H9 (cell line): Measurements from ENCODE around the gene HK3. TPM values are rescaled to one million over a fixed set of nuclear protein-coding genes. Genes with fewer than 3 reads are reported as not detected.
A peak's percentile ranks its signal among the peaks of the same experiment; 100 is the strongest.

Experiments used
- DNase-seq: peaks from one replicate; pipeline ENCODE4 v3.0.0-alpha.2; 2017
- H2AFZ ChIP-seq: one replicate; pipeline ENCODE4 v1.6.1; 2013; ENCODE audit warnings: mild to moderate bottlenecking, low read length, control low read depth, moderate library complexity
- H2AK5ac ChIP-seq: 2 replicates; pipeline ENCODE4 v1.6.1; 2013; ENCODE audit warnings: low read length, control low read depth, mixed read lengths; ENCODE audit not compliant: insufficient read length
- H2BK120ac ChIP-seq: one replicate; pipeline ENCODE4 v1.6.1; 2013; ENCODE audit warnings: low read depth, mild to moderate bottlenecking, low read length, control low read depth, inconsistent platforms; ENCODE audit not compliant: poor library complexity, severe bottlenecking
- H2BK12ac ChIP-seq: 2 replicates; pipeline ENCODE4 v1.6.1; 2013; ENCODE audit warnings: low read length, control low read depth, mixed read lengths, low read depth; ENCODE audit not compliant: insufficient read length
- H2BK15ac ChIP-seq: 2 replicates; pipeline ENCODE4 v1.6.1; 2013; ENCODE audit warnings: low read depth, low read length, control low read depth
- H2BK20ac ChIP-seq: one replicate; pipeline ENCODE4 v1.6.1; 2013; ENCODE audit warnings: low read depth, mild to moderate bottlenecking, low read length, control low read depth, inconsistent platforms; ENCODE audit not compliant: poor library complexity, severe bottlenecking
- H2BK5ac ChIP-seq: 2 replicates; pipeline ENCODE4 v1.6.1; 2013; ENCODE audit warnings: low read length, control low read depth, mixed read lengths; ENCODE audit not compliant: insufficient read length
- H3K14ac ChIP-seq: 2 replicates; pipeline ENCODE4 v1.6.1; 2013; ENCODE audit warnings: low read length, control low read depth; ENCODE audit not compliant: insufficient read depth
- H3K18ac ChIP-seq: 2 replicates; pipeline ENCODE4 v1.6.1; 2013; ENCODE audit warnings: low read depth, mild to moderate bottlenecking, mixed read lengths, low read length, control low read depth; ENCODE audit not compliant: insufficient read length
- H3K23ac ChIP-seq: 2 replicates; pipeline ENCODE4 v1.6.1; 2013; ENCODE audit warnings: low read length, control low read depth, mixed read lengths, low read depth; ENCODE audit not compliant: insufficient read length
- H3K23me2 ChIP-seq: 2 replicates; pipeline ENCODE4 v1.6.1; 2013; ENCODE audit warnings: low read depth, mild to moderate bottlenecking, mixed read lengths, low read length, control low read depth; ENCODE audit not compliant: insufficient read length, poor library complexity, severe bottlenecking
- H3K27ac ChIP-seq: 2 replicates; pipeline ENCODE4 v1.5.1; 2013; ENCODE audit warnings: low read length, control low read depth, mixed read lengths, low read depth; ENCODE audit not compliant: insufficient read length
- H3K27me3 ChIP-seq: 2 replicates; pipeline ENCODE4 v1.6.1; 2013; ENCODE audit warnings: low read length, control low read depth, inconsistent platforms; ENCODE audit not compliant: insufficient read depth
- H3K4ac ChIP-seq: 2 replicates; pipeline ENCODE4 v1.6.1; 2013; ENCODE audit warnings: low read depth, mild to moderate bottlenecking, control low read depth, inconsistent platforms, low read length, moderate library complexity
- H3K4me1 ChIP-seq: 2 replicates; pipeline ENCODE4 v1.6.1; 2013; ENCODE audit warnings: low read length, control low read depth, inconsistent platforms; ENCODE audit not compliant: insufficient read depth
- H3K4me2 ChIP-seq: 2 replicates; pipeline ENCODE4 v1.6.1; 2013; ENCODE audit warnings: low read length, control low read depth, mixed read lengths; ENCODE audit not compliant: insufficient read length, insufficient read depth
- H3K56ac ChIP-seq: 2 replicates; pipeline ENCODE4 v1.6.1; 2013; ENCODE audit warnings: low read depth, mild to moderate bottlenecking, mixed read lengths, low read length, control low read depth; ENCODE audit not compliant: insufficient read length
- H3K79me1 ChIP-seq: 2 replicates; pipeline ENCODE4 v1.6.1; 2013; ENCODE audit warnings: low read depth, mild to moderate bottlenecking, moderate library complexity, low read length, control low read depth, inconsistent platforms; ENCODE audit not compliant: insufficient read depth, poor library complexity, severe bottlenecking
- H3K79me2 ChIP-seq: 2 replicates; pipeline ENCODE4 v1.6.1; 2013; ENCODE audit warnings: low read length, control low read depth, inconsistent platforms; ENCODE audit not compliant: insufficient read depth
- H3K9ac ChIP-seq: 2 replicates; pipeline ENCODE4 v1.6.1; 2013; ENCODE audit warnings: low read length, control low read depth, mixed read lengths; ENCODE audit not compliant: insufficient read length; ENCODE audit errors: extremely low read depth
- H3K9me3 ChIP-seq: one replicate; pipeline ENCODE4 v1.6.1; 2013; ENCODE audit warnings: low read depth, low read length, inconsistent platforms; ENCODE audit not compliant: control insufficient read depth
- H3T11ph ChIP-seq: one replicate; pipeline ENCODE4 v1.6.1; 2013; ENCODE audit warnings: mild to moderate bottlenecking, low read length, control low read depth, inconsistent platforms
- H4K20me1 ChIP-seq: one replicate; pipeline ENCODE4 v1.6.1; 2013; ENCODE audit not compliant: control insufficient read depth, insufficient read length, insufficient read depth
- H4K5ac ChIP-seq: 2 replicates; pipeline ENCODE4 v1.6.1; 2013; ENCODE audit warnings: low read depth, mild to moderate bottlenecking, mixed read lengths, low read length, control low read depth; ENCODE audit not compliant: insufficient read length
- H4K8ac ChIP-seq: replicated peaks from 2 replicates; pipeline ENCODE4 v1.6.1; 2013; ENCODE audit warnings: low read length, control low read depth, mixed read lengths, low read depth; ENCODE audit not compliant: insufficient read length
- H4K91ac ChIP-seq: 2 replicates; pipeline ENCODE4 v1.6.1; 2013; ENCODE audit warnings: low read depth, mild to moderate bottlenecking, moderate library complexity, mixed read lengths, low read length, control low read depth; ENCODE audit not compliant: insufficient read length
- H3K27ac Mint-ChIP-seq, 3 experiments: 2 replicates in 2 of 3; 3 replicates in 1 of 3; pipeline ENCODE4 v1.8.0; 2020 to 2021; ENCODE audit warnings: mixed read lengths in 3 of 3, mild to moderate bottlenecking in 1 of 3, moderate library complexity in 1 of 3
- H3K27me3 Mint-ChIP-seq: 2 replicates; pipeline ENCODE4 v1.8.0; 2021; ENCODE audit warnings: low read depth, mild to moderate bottlenecking, moderate library complexity, mixed read lengths
- H3K36me3 Mint-ChIP-seq, 3 experiments: 2 replicates in 2 of 3; 3 replicates in 1 of 3; pipeline ENCODE4 v1.8.0; 2020 to 2021; ENCODE audit warnings: low read depth in 3 of 3, mixed read lengths in 3 of 3; ENCODE audit not compliant: insufficient read depth in 1 of 3
- H3K4me1 Mint-ChIP-seq, 2 experiments: 2 replicates each; pipeline ENCODE4 v1.8.0; 2020; ENCODE audit warnings: mixed read lengths in 2 of 2
- H3K4me3 Mint-ChIP-seq, 2 experiments: 2 replicates in 1 of 2; 3 replicates in 1 of 2; pipeline ENCODE4 v1.8.0; 2020 to 2021; ENCODE audit warnings: mild to moderate bottlenecking in 2 of 2, mixed read lengths in 2 of 2, moderate library complexity in 1 of 2
- H3K9me3 Mint-ChIP-seq, 2 experiments: 2 replicates in 1 of 2; 3 replicates in 1 of 2; pipeline ENCODE4 v1.8.0; 2020; ENCODE audit warnings: mild to moderate bottlenecking in 2 of 2, mixed read lengths in 2 of 2, moderate library complexity in 1 of 2
- CTCF ChIP-seq: fragments of 200-600 bp; sonication (generic); conservative IDR thresholded peaks from 3 replicates; pipeline ENCODE4 v1.8.0; 2021; ENCODE audit warnings: antibody characterized with exemption, mild to moderate bottlenecking
- WGBS: extraction: QIAGEN DNeasy Blood & Tissue Kit; methylation state at CpG from one replicate; pipeline ENCODE4 v1.1.7; 2013; ENCODE audit warnings: missing lambda C conversion rate, low lambda C conversion rate, mixed read lengths; ENCODE audit not compliant: insufficient read length; ENCODE audit errors: extremely low coverage; 5-methylcytosine and 5-hydroxymethylcytosine counted together
- total RNA-seq: library from RNA; stranded (reverse); gene quantifications from 2 replicates; pipeline ENCODE4 v1.2.1, GENCODE V29; 2021

The HK3 gene
- total RNA-seq, 1 experiment from 2014 or later, result not detected

GRCh38 chr5:176850371-176851245 lies 48.5 kb downstream of the HK3 start:
- Mint-ChIP-seq H3K27me3 (no peaks in the 10 kb centered on the region; the same call in 1 of the 2 replicates), H3K36me3 (no peaks in the 10 kb centered on the region)

More at GRCh38 chr5:176850371-176851245, 48.5 kb downstream of the HK3 start:
- H3K79me2 ChIP-seq, result no peaks in the 10 kb centered on the region
- H3K56ac ChIP-seq, result no peak overlapping the region
- no peak for DNase-seq
- no peak overlapping the region for H2BK120ac ChIP-seq
- no peak overlapping the region for H2AFZ ChIP-seq
- H3K23me2 ChIP-seq, result no peaks in the 10 kb centered on the region
- H4K20me1 ChIP-seq, result no peaks in the 10 kb centered on the region
- H3K79me1 ChIP-seq, result no peaks in the 10 kb centered on the region
- no peak overlapping the region for H2BK12ac ChIP-seq
- H2AK5ac ChIP-seq, result no peak overlapping the region
- H3K23ac ChIP-seq, result no peak overlapping the region
- H3T11ph ChIP-seq, result no peak overlapping the region
- no CpG with 5 or more reads among the region's 21 CpGs for WGBS
- Mint-ChIP-seq H3K4me1 (peaks cover 0 to 22% of the 10 kb centered on the region in 2 experiments; a peak in 2 of 4 replicates), H3K27ac (peak overlapping the region in 1 of 3 experiments; percentile 91; a peak in 2 of 7 replicates), H3K9me3 (no peaks in the 10 kb centered on the region), H3K4me3 (no peak overlapping the region; a peak in 1 of 5 replicates)
- no peak overlapping the region for H3K27ac ChIP-seq
- no peak overlapping the region for H3K14ac ChIP-seq
- H4K5ac ChIP-seq, result no peak overlapping the region
- H2BK20ac ChIP-seq, result no peak overlapping the region
- no peaks in the 10 kb centered on the region for H3K9me3 ChIP-seq
- no peak overlapping the region for H2BK5ac ChIP-seq
- H3K4ac ChIP-seq, result no peak overlapping the region
- H2BK15ac ChIP-seq, result no peak overlapping the region
- no peak overlapping the region for H4K8ac ChIP-seq
- no peak overlapping the region for H3K4me2 ChIP-seq
- no peak overlapping the region for H3K18ac ChIP-seq
- no peak overlapping the region for H3K9ac ChIP-seq
- TF ChIP-seq CTCF, result no peak
- H3K4me1 ChIP-seq, result no peaks in the 10 kb centered on the region
- no peaks in the 10 kb centered on the region for H3K27me3 ChIP-seq
- H4K91ac ChIP-seq, result no peak overlapping the region
